IgD-negative memory B cell (primary cell): ENCODE results near the gene TTLL11. TPM values are rescaled to one million over a fixed set of nuclear protein-coding genes. Genes with fewer than 3 reads are reported as not detected.
A peak's percentile ranks its signal among the peaks of the same experiment; 100 is the strongest.

Source experiments
- H3K27ac Mint-ChIP-seq, 3 donors: one replicate each; pipeline ENCODE4 v1.8.0; 2020 to 2022; ENCODE audit warnings: mild to moderate bottlenecking in 3 of 3, mixed read lengths in 3 of 3, moderate library complexity in 1 of 3
- H3K27me3 Mint-ChIP-seq: one replicate; pipeline ENCODE4 v1.8.0; 2021; ENCODE audit warnings: mixed read lengths
- H3K36me3 Mint-ChIP-seq: one replicate; pipeline ENCODE4 v1.8.0; 2020; ENCODE audit warnings: mild to moderate bottlenecking, mixed read lengths
- H3K4me1 Mint-ChIP-seq, 3 donors: one replicate each; pipeline ENCODE4 v1.8.0; 2020 to 2022; ENCODE audit warnings: mixed read lengths in 3 of 3, mild to moderate bottlenecking in 1 of 3
- H3K4me3 Mint-ChIP-seq, 4 donors: one replicate each; pipeline ENCODE4 v1.8.0; 2020 to 2022; ENCODE audit warnings: mild to moderate bottlenecking in 4 of 4, mixed read lengths in 4 of 4, moderate library complexity in 3 of 4
- H3K9me3 Mint-ChIP-seq, 3 donors: one replicate each; pipeline ENCODE4 v1.8.0; 2020 to 2021; ENCODE audit warnings: mixed read lengths in 3 of 3, mild to moderate bottlenecking in 1 of 3
- polyA plus RNA-seq: library from polyadenylated mRNA; unstranded; fragments of 300-500 nt; fragmentation: Illumina TruSeq; gene quantifications from one replicate; pipeline ENCODE4 v1.2.3, GENCODE V29; 2021

Gene TTLL11
- polyA plus RNA-seq, 1 donor from 2014 or later, result 6.0 TPM

DNA sequence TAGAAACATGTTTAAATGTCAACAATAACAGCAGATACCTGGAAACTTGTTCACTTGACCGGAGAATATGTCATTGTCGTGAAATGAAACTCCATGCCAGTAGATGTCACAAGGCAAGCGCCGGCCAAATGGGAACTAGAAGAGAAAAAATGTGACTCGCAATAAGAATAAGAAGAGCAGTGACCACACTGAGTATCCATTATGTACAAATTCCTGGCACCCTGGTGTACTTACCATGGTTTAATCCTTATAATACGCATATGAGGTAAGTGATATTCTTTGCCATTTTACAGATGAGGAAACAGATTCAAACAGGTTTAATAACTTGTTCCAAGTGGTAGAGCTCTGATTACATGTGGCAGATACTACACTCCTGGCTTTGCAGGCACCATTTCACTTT, 53.9 kb downstream of the TTLL11 start:
- Mint-ChIP-seq H3K27me3 (peaks cover 2% of the 10 kb centered on the region), H3K36me3 (peaks cover 16% of the 10 kb centered on the region), H3K4me3 (no peak overlapping the region), H3K27ac (no peak overlapping the region), H3K9me3 (peaks cover 0 to 5% (median 2%) of the 10 kb centered on the region in 3 donors), H3K4me1 (peaks cover 0 to 4% (median 4%) of the 10 kb centered on the region in 3 donors)

GRCh38 chr9:122036988-122037387, 56.1 kb downstream of the TTLL11 start:
- H3K27me3 Mint-ChIP-seq, result peaks cover 2% of the 10 kb centered on the region
- H3K4me1 Mint-ChIP-seq, result peaks cover 0 to 4% (median 1%) of the 10 kb centered on the region in 3 donors
- H3K27ac Mint-ChIP-seq, result no peak overlapping the region
- H3K4me3 Mint-ChIP-seq, result no peak overlapping the region
- H3K9me3 Mint-ChIP-seq, result no peaks in the 10 kb centered on the region
- peaks cover 12% of the 10 kb centered on the region for H3K36me3 Mint-ChIP-seq

GRCh38 chr9:122036408-122036807, 56.7 kb downstream of the TTLL11 start:
- Mint-ChIP-seq H3K36me3 (peaks cover 13% of the 10 kb centered on the region), H3K4me3 (no peak overlapping the region), H3K27ac (no peak overlapping the region), H3K27me3 (peaks cover 2% of the 10 kb centered on the region), H3K9me3 (no peaks in the 10 kb centered on the region), H3K4me1 (peaks cover 0 to 4% (median 1%) of the 10 kb centered on the region in 3 donors)

GRCh38 chr9:122033775-122034373, 59.2 kb downstream of the TTLL11 start:
- Mint-ChIP-seq H3K27me3 (no peaks in the 10 kb centered on the region), H3K9me3 (no peaks in the 10 kb centered on the region), H3K4me3 (no peak overlapping the region), H3K36me3 (peaks cover 11% of the 10 kb centered on the region), H3K27ac (no peak overlapping the region), H3K4me1 (no peaks in the 10 kb centered on the region)

DNA sequence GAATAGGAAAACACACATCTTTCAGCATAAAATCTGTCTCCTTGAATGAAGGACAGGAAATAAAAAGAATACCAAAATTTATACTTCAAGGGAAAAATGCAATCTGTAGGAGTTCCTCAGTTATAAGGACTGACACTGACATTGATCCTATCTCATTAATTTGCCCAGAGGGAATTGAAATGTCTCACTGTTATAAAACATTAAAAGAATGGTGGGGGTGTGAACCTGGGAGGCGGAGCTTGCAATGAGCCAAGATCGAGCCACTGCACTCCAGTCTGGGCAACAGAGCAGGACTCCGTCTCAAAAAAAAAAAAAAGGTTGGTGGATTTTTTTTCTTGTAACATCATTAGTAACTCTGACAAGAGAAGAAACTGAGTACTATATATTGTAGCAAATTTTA, 60.8 kb downstream of the TTLL11 start:
- H3K4me3 Mint-ChIP-seq, result no peak overlapping the region
- H3K4me1 Mint-ChIP-seq, result no peaks in the 10 kb centered on the region
- no peak overlapping the region for H3K27ac Mint-ChIP-seq
- H3K9me3 Mint-ChIP-seq, result peaks cover 0 to 6% (median 0%) of the 10 kb centered on the region in 3 donors
- no peaks in the 10 kb centered on the region for H3K27me3 Mint-ChIP-seq
- H3K36me3 Mint-ChIP-seq, result peaks cover 11% of the 10 kb centered on the region

- Mint-ChIP-seq H3K4me1 (no peaks in the 10 kb centered on the region), H3K4me3 (no peak overlapping the region), H3K27me3 (no peaks in the 10 kb centered on the region), H3K27ac (no peak overlapping the region), H3K9me3 (peaks cover 0 to 6% (median 0%) of the 10 kb centered on the region in 3 donors), H3K36me3 (peaks cover 14% of the 10 kb centered on the region)
Measured at GRCh38 chr9:122031776-122032175, 61.3 kb downstream of the TTLL11 start.

- H3K4me3 Mint-ChIP-seq, result no peak overlapping the region
- no peaks in the 10 kb centered on the region for H3K27me3 Mint-ChIP-seq
- H3K36me3 Mint-ChIP-seq, result peaks cover 15% of the 10 kb centered on the region
- H3K27ac Mint-ChIP-seq, result no peak overlapping the region
- peaks cover 0 to 6% (median 0%) of the 10 kb centered on the region in 3 donors for H3K9me3 Mint-ChIP-seq
- H3K4me1 Mint-ChIP-seq, result no peaks in the 10 kb centered on the region
Measured at GRCh38 chr9:122031157-122031556, 62.0 kb downstream of the TTLL11 start.

GRCh38 chr9:122030357-122030756, 62.8 kb downstream of the TTLL11 start:
- H3K27ac Mint-ChIP-seq, result no peak overlapping the region
- H3K36me3 Mint-ChIP-seq, result peaks cover 15% of the 10 kb centered on the region
- H3K27me3 Mint-ChIP-seq, result no peaks in the 10 kb centered on the region
- H3K9me3 Mint-ChIP-seq, result peaks cover 0 to 6% (median 0%) of the 10 kb centered on the region in 3 donors
- no peaks in the 10 kb centered on the region for H3K4me1 Mint-ChIP-seq
- H3K4me3 Mint-ChIP-seq, result no peak overlapping the region

- Mint-ChIP-seq H3K27ac (no peak overlapping the region), H3K4me1 (no peaks in the 10 kb centered on the region), H3K9me3 (peaks cover 0 to 6% (median 0%) of the 10 kb centered on the region in 3 donors), H3K27me3 (no peaks in the 10 kb centered on the region), H3K4me3 (no peak overlapping the region), H3K36me3 (peaks cover 13% of the 10 kb centered on the region)
Measured at GRCh38 chr9:122029898-122030297, 63.2 kb downstream of the TTLL11 start.

GRCh38 chr9:122028089-122028488, 65.0 kb downstream of the TTLL11 start:
- Mint-ChIP-seq H3K9me3 (peaks cover 4 to 15% (median 5%) of the 10 kb centered on the region in 3 donors), H3K27ac (no peak overlapping the region), H3K27me3 (no peaks in the 10 kb centered on the region), H3K36me3 (peaks cover 17% of the 10 kb centered on the region), H3K4me3 (no peak overlapping the region), H3K4me1 (no peaks in the 10 kb centered on the region)

- Mint-ChIP-seq H3K9me3 (peaks cover 4 to 8% (median 5%) of the 10 kb centered on the region in 3 donors), H3K36me3 (peaks cover 12% of the 10 kb centered on the region), H3K4me1 (peaks cover 0 to 2% (median 0%) of the 10 kb centered on the region in 3 donors), H3K4me3 (no peak overlapping the region), H3K27ac (peak overlapping the region in 1 of 3 donors; percentile 55), H3K27me3 (no peaks in the 10 kb centered on the region)
Measured at GRCh38 chr9:122020398-122020797, 72.7 kb downstream of the TTLL11 start.

DNA sequence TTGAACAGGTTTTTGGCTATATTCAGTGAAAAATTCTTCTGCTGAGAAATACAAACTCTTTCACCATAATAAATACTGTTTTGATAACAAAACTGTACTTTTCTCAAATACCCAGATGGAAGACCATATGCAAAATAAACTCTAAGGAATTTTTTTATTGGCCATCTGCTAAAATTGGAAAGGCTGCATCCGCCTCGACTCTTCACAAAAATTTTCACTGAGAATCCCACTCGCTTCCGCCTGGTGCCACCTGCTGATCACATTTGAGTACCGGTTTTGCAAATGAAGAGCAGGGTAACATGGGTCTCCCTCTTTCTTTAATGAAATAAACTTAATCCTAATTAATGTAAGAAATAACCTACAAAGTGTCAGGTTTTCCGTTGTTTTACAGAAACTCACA, 76.4 kb downstream of the TTLL11 start:
- peaks cover 0 to 2% (median 0%) of the 10 kb centered on the region in 3 donors for H3K4me1 Mint-ChIP-seq
- no peaks in the 10 kb centered on the region for H3K9me3 Mint-ChIP-seq
- peaks cover 3% of the 10 kb centered on the region for H3K36me3 Mint-ChIP-seq
- H3K27me3 Mint-ChIP-seq, result no peaks in the 10 kb centered on the region
- H3K27ac Mint-ChIP-seq, result no peak overlapping the region
- H3K4me3 Mint-ChIP-seq, result no peak overlapping the region

DNA sequence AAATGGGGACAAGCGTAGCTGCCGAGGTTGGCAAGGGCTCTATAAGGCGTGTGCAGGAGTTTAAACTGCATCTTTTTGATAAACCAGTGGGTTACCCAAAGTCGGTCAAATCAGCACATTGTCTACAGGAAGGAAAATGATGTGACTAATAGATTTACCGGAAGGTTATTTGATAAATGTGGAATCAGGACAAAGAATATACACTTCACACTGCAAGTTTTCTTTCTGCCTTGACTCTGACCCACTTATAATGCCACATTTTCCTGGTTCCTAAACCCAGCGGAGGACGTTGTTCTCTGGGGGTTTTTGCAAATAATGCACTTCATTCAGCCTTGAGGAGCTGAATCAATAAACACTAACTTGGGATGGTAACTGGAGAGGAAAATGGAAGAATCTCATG, 76.8 kb downstream of the TTLL11 start:
- Mint-ChIP-seq H3K9me3 (no peaks in the 10 kb centered on the region), H3K27me3 (no peaks in the 10 kb centered on the region), H3K27ac (no peak overlapping the region), H3K4me3 (no peak overlapping the region), H3K36me3 (peaks cover 4% of the 10 kb centered on the region), H3K4me1 (peaks cover 0 to 2% (median 0%) of the 10 kb centered on the region in 3 donors)

- Mint-ChIP-seq H3K9me3 (no peaks in the 10 kb centered on the region), H3K27me3 (no peaks in the 10 kb centered on the region), H3K27ac (no peak overlapping the region), H3K4me1 (peaks cover 0 to 2% (median 0%) of the 10 kb centered on the region in 3 donors), H3K36me3 (peaks cover 4% of the 10 kb centered on the region), H3K4me3 (no peak overlapping the region)
Measured at GRCh38 chr9:122015170-122015821, 77.8 kb downstream of the TTLL11 start.

DNA sequence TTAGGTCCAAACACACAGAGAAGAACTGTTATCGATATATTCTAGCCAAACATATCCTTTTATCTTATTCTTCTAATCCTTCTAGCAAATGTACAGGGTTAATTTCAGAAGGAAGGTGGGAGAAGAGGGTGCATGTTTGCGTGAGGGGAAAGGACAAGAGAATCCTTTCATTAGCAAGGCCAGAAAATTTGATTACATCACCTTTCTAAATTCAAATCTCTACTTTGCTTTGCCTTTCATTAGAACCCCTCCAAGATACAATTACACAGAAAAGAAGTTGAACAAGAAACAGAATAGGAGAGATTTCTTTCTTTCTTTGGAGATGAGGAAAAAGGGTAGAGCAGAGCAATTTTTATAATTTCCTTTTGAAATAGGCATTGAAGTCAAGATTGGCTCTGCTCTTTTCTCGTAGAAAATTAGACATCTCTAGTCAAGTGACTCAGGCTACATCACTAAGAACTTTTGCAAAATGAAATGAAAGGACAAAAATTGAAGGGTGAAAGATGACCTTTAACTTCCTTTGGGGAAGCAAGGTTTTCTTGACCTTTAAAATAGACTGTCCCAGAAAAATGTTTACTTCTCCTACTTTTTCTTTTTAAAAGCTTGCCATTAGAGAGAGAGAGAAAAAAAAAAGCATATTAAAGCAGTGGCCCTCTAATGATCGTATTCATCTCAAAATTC, 81.2 kb downstream of the TTLL11 start:
- peak overlapping the region in 1 of 3 donors; percentile 15 for H3K27ac Mint-ChIP-seq
- no peaks in the 10 kb centered on the region for H3K27me3 Mint-ChIP-seq
- no peaks in the 10 kb centered on the region for H3K9me3 Mint-ChIP-seq
- no peaks in the 10 kb centered on the region for H3K4me1 Mint-ChIP-seq
- H3K36me3 Mint-ChIP-seq, result peaks cover 4% of the 10 kb centered on the region
- no peak overlapping the region for H3K4me3 Mint-ChIP-seq
